ENCODE measurements around the gene LMOD2. TPM values are rescaled to one million over a fixed set of nuclear protein-coding genes. Genes with fewer than 3 reads are reported as not detected.

Gene LMOD2
- total and polyA plus RNA-seq, 10 of the 15 experiments (the other 5 are each of a cell fraction or from before 2014, with no cell fraction given): not detected

DNA sequence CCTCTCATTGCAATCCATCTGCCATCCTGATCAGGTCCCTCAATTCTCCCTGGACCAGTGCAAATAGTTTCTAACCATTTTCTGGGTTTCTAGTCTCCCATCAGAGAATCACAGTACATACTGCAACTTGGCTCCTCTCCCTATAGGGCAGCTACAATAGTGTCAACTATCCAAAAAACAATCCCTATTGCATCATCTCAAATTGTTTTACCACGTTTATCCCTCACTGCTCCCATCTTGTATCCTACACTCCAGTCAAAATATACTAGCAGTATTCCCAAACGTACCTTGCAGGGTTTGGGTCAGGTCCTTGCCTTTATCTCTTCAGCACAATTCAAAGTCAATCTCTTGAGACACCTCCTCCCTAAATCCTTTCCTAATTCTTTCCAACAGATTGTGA, 30.4 kb upstream of the LMOD2 start:
- H3K36me3 ChIP-seq (ENCODE audit: control insufficient read depth in 2 of 2, insufficient read depth in 2 of 2, low read length in 1 of 2): no peaks in the 10 kb centered on the region
- no peaks in the 10 kb centered on the region for H3K79me2 ChIP-seq (ENCODE audit: control insufficient read depth, insufficient read depth, low read length)
- WGBS (ENCODE audit: insufficient coverage, insufficient replicate concordance, low lambda C conversion rate, missing lambda C conversion rate): 16% methylated on average over 2 of the region's 2 CpGs
- intact Hi-C loops (cut with micrococcal nuclease; ENCODE audit: unreplicated experiment) (loop anchor here (2.0 kb wide), 1 partner anchor 248 kb away; no protein-coding TSS in a partner anchor), in situ Hi-C loops (cut with MboI) (no loop called here)
- BruUV-seq (replicated peaks): no TSS peak
- DNase-seq (ENCODE audit: low read depth, low spot score) (no peak), FAIRE-seq (no peak), ATAC-seq (no peak)
- H2AFZ ChIP-seq (ENCODE audit: control insufficient read depth, low read depth, low read length): no peak overlapping the region
- no peak for TF ChIP-seq KAT2A (conservative IDR thresholded peaks at IDR 0.05; ENCODE audit: control insufficient read depth, low read depth, low read length)
- TF ChIP-seq, protein P1, sequence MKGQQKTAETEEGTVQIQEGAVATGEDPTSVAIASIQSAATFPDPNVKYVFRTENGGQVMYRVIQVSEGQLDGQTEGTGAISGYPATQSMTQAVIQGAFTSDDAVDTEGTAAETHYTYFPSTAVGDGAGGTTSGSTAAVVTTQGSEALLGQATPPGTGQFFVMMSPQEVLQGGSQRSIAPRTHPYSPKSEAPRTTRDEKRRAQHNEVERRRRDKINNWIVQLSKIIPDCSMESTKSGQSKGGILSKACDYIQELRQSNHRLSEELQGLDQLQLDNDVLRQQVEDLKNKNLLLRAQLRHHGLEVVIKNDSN (IDR thresholded peaks at IDR 0.05; ENCODE audit: borderline replicate concordance, extremely low read length, insufficient read depth, low read depth, low read length): no peak
- H3K4me2 ChIP-seq (ENCODE audit: control insufficient read depth, insufficient read depth): no peak overlapping the region
- H3K27me3 ChIP-seq (replicated peaks in 1 of 2; ENCODE audit: control insufficient read depth in 2 of 2, insufficient read depth in 2 of 2, low read length in 1 of 2): no peaks in the 10 kb centered on the region
- ChIA-PET POLR2A (no interaction called here), CTCF (interaction anchor here (1.0 to 4.3 kb wide), 23 partner anchors 9 to 246 kb away, joined by 3 to 37 read pairs (median 4); partner anchors contain the start of gene NDUFA5), RAD21 (ENCODE audit: unreplicated experiment) (interaction anchor here (1.1 to 2.1 kb wide), 2 partner anchors 125 to 131 kb away, joined by 3 to 11 read pairs; no protein-coding TSS in a partner anchor), SMC1A (ENCODE audit: uncharacterized antibody, unreplicated experiment) (interaction anchor here (1.1 to 1.2 kb wide), 2 partner anchors 21 to 243 kb away, joined by 3 read pairs; no protein-coding TSS in a partner anchor)
- H3K9ac ChIP-seq (ENCODE audit: control insufficient read depth, insufficient read depth, low read length): no peak overlapping the region
- no peaks in the 10 kb centered on the region for H3K4me1 ChIP-seq (ENCODE audit: control insufficient read depth, insufficient read depth, low read length)
- no peaks in the 10 kb centered on the region for H3K9me3 ChIP-seq (replicated peaks; ENCODE audit: control insufficient read depth, insufficient read depth, low read length)
- no peaks in the 10 kb centered on the region for H4K20me1 ChIP-seq (ENCODE audit: control insufficient read depth, insufficient read depth)
- H3K27ac ChIP-seq (ENCODE audit: control insufficient read depth, insufficient read depth): no peak overlapping the region
- no peak overlapping the region for H3K4me3 ChIP-seq

GRCh38 chr7:123627851-123628250, 27.8 kb upstream of the LMOD2 start:
- POLR2A ChIA-PET: no interaction called here
- no peaks in the 10 kb centered on the region for H3K79me2 ChIP-seq (ENCODE audit: control insufficient read depth, insufficient read depth, low read length)

More at GRCh38 chr7:123627851-123628250, 27.8 kb upstream of the LMOD2 start:
- WGBS (ENCODE audit: insufficient coverage, insufficient replicate concordance, low lambda C conversion rate, missing lambda C conversion rate): 84% methylated on average over 2 of the region's 2 CpGs
- no peaks in the 10 kb centered on the region for H4K20me1 ChIP-seq (ENCODE audit: control insufficient read depth, insufficient read depth)
- H3K27ac ChIP-seq (ENCODE audit: control insufficient read depth, insufficient read depth): no peak overlapping the region
- ATAC-seq (no peak), DNase-seq (ENCODE audit: low read depth, low spot score) (no peak), FAIRE-seq (no peak)
- no peaks in the 10 kb centered on the region for H3K36me3 ChIP-seq (ENCODE audit: control insufficient read depth in 2 of 2, insufficient read depth in 2 of 2, low read length in 1 of 2)
- H3K4me2 ChIP-seq (ENCODE audit: control insufficient read depth, insufficient read depth): no peak overlapping the region
- intact Hi-C loops (cut with micrococcal nuclease; ENCODE audit: unreplicated experiment) (no loop called here), in situ Hi-C loops (cut with MboI) (no loop called here)
- CTCF ChIA-PET: interaction anchor here (1.4 kb wide), 1 partner anchor 133 kb away, joined by 5 read pairs; no protein-coding TSS in a partner anchor
- no peak for TF ChIP-seq NFYA (IDR thresholded peaks at IDR 0.05; ENCODE audit: borderline replicate concordance, low read depth, low read length)
- RAD21 ChIA-PET (ENCODE audit: unreplicated experiment): no interaction called here
- H3K4me1 ChIP-seq (ENCODE audit: control insufficient read depth, insufficient read depth, low read length): no peaks in the 10 kb centered on the region
- no peaks in the 10 kb centered on the region for H3K27me3 ChIP-seq (replicated peaks in 1 of 2; ENCODE audit: control insufficient read depth in 2 of 2, insufficient read depth in 2 of 2, low read length in 1 of 2)
- H3K4me3 ChIP-seq: no peak overlapping the region
- no TSS peak for BruUV-seq (replicated peaks)
- no peaks in the 10 kb centered on the region for H3K9me3 ChIP-seq (replicated peaks; ENCODE audit: control insufficient read depth, insufficient read depth, low read length)
- no peak overlapping the region for H2AFZ ChIP-seq (ENCODE audit: control insufficient read depth, low read depth, low read length)
- SMC1A ChIA-PET (ENCODE audit: uncharacterized antibody, unreplicated experiment): no interaction called here
- no peak overlapping the region for H3K9ac ChIP-seq (ENCODE audit: control insufficient read depth, insufficient read depth, low read length)

Measured in GM12878 (cell line).